AG04450 (cell line): ENCODE measurements around the gene MESP1. TPM values are rescaled to one million over a fixed set of nuclear protein-coding genes. Genes with fewer than 3 reads are reported as not detected.

ENCODE experiments used
- CTCF ChIA-PET: fragments of 300-600, 350-600 bp; formaldehyde crosslinking; extraction: SDS; loops from one replicate; lab custom pipeline; 2022; ENCODE audit warnings: antibody characterized with exemption, inconsistent platforms; lab: Charles Lee
- POLR2A ChIA-PET: fragments of 350-600 bp; formaldehyde crosslinking; extraction: SDS; loops from one replicate; lab custom pipeline; 2021; ENCODE audit warnings: antibody characterized with exemption, inconsistent platforms; lab: Yijun Ruan, JAX
- DNase-seq: peaks from one replicate; pipeline ENCODE4 v3.0.0-alpha.2; 2011; ENCODE audit warnings: low read depth, low spot score
- H3K27ac ChIP-seq: one replicate; pipeline ENCODE4 v1.5.1; 2012; ENCODE audit warnings: low read depth, low read length, control low read depth
- H3K27me3 ChIP-seq: one replicate; pipeline ENCODE4 v1.6.0; 2012; ENCODE audit warnings: low read length; ENCODE audit not compliant: control insufficient read depth, insufficient read depth
- H3K4me3 ChIP-seq: 2 replicates; pipeline ENCODE4 v1.5.1; 2011; ENCODE audit warnings: mild to moderate bottlenecking, low read depth, low read length, control low read depth
- H3K9me3 ChIP-seq: 2 replicates; pipeline ENCODE4 v1.5.1; 2012; ENCODE audit warnings: low read length; ENCODE audit not compliant: control insufficient read depth, insufficient read depth
- CTCF ChIP-seq: IDR thresholded peaks from 2 replicates; pipeline ENCODE4 v1.5.1; 2011; ENCODE audit warnings: low read depth, low read length, control low read depth, inconsistent platforms
- polyA plus RNA-seq: library from polyadenylated mRNA; depleted of rRNA; stranded (reverse); fragments of >200 nt; gene quantifications from 2 replicates; pipeline ENCODE4 v1.2.3, GENCODE V29; 2011

MESP1 gene
- polyA plus RNA-seq, 1 experiment, result 0.17 TPM

- POLR2A ChIA-PET, result no interaction called here
- CTCF ChIA-PET, result interaction anchor here (1.6 to 19.0 kb wide), 5 partner anchors 10 to 154 kb away, joined by 4 to 498 read pairs (median 58); partner anchors contain the start of genes ARPIN and MESP2
- Histone ChIP-seq H3K4me3 (no peak overlapping the region), H3K27me3 (no peaks in the 10 kb centered on the region), H3K9me3 (no peaks in the 10 kb centered on the region), H3K27ac (no peak overlapping the region)
- no peak for TF ChIP-seq CTCF
- no peak for DNase-seq
Observed at GRCh38 chr15:89758981-89759380, 7.9 kb upstream of the MESP1 start.

GRCh38 chr15:89758283-89758682 lies 7.2 kb upstream of the MESP1 start:
- CTCF ChIA-PET, result interaction anchor here (5.4 to 19.0 kb wide), 3 partner anchors 15 to 130 kb away, joined by 58 to 498 read pairs (median 149); partner anchors contain the start of gene MESP2
- no peak for TF ChIP-seq CTCF
- H3K9me3 ChIP-seq, result no peaks in the 10 kb centered on the region

GRCh38 chr15:89756897-89757296 lies 5.8 kb upstream of the MESP1 start:
- TF ChIP-seq CTCF, result no peak
- H3K4me3 ChIP-seq, result no peak overlapping the region
- ChIA-PET CTCF (interaction anchor here (0.7 to 19.0 kb wide), 6 partner anchors 17 to 196 kb away, joined by 3 to 498 read pairs (median 4); partner anchors contain the start of gene AP3S2), POLR2A (interaction anchor here (0.7 kb wide), 2 partner anchors 51 to 96 kb away, joined by 3 read pairs; no protein-coding TSS in a partner anchor)
- H3K9me3 ChIP-seq, result no peaks in the 10 kb centered on the region
- no peak overlapping the region for H3K27ac ChIP-seq
- H3K27me3 ChIP-seq, result no peaks in the 10 kb centered on the region
- no peak for DNase-seq

More at GRCh38 chr15:89758283-89758682, 7.2 kb upstream of the MESP1 start:
- Histone ChIP-seq H3K27ac (no peak overlapping the region), H3K4me3 (no peak overlapping the region), H3K27me3 (no peaks in the 10 kb centered on the region)
- POLR2A ChIA-PET, result no interaction called here
- DNase-seq, result no peak

- POLR2A ChIA-PET, result no interaction called here
Observed at GRCh38 chr15:89755701-89756100, 4.7 kb upstream of the MESP1 start.

More at GRCh38 chr15:89755701-89756100, 4.7 kb upstream of the MESP1 start:
- Histone ChIP-seq H3K4me3 (no peak overlapping the region), H3K27me3 (no peaks in the 10 kb centered on the region), H3K27ac (no peak overlapping the region), H3K9me3 (no peaks in the 10 kb centered on the region)
- TF ChIP-seq CTCF, result no peak
- CTCF ChIA-PET, result interaction anchor here (2.5 to 19.0 kb wide), 2 partner anchors 120 to 133 kb away, joined by 19 to 498 read pairs; no protein-coding TSS in a partner anchor
- no peak for DNase-seq
